ENCODE data around the gene HEXA.

Gene HEXA

GRCh38 chr15:72372361-72372760 is 3.5 kb downstream of the HEXA start:
- no peak for DNase-seq

- no peak for DNase-seq
Measured at GRCh38 chr15:72369964-72370363, 5.8 kb downstream of the HEXA start.

GRCh38 chr15:72368899-72369298 is 6.9 kb downstream of the HEXA start:
- DNase-seq: no peak

- DNase-seq: no peak
Measured at GRCh38 chr15:72368325-72368724, 7.5 kb downstream of the HEXA start.

- DNase-seq: no peak
Measured at GRCh38 chr15:72365844-72366243, 10.0 kb downstream of the HEXA start.

GRCh38 chr15:72361176-72361575 is 14.6 kb downstream of the HEXA start:
- no peak for DNase-seq

GRCh38 chr15:72358650-72359171 is 17.1 kb downstream of the HEXA start:
- DNase-seq: no peak

GRCh38 chr15:72358121-72358520 is 17.7 kb downstream of the HEXA start:
- no peak for DNase-seq

GRCh38 chr15:72354496-72354895 is 21.3 kb downstream of the HEXA start:
- DNase-seq: no peak

GRCh38 chr15:72353266-72353665 is 22.5 kb downstream of the HEXA start:
- DNase-seq: no peak

- DNase-seq: no peak
Measured at GRCh38 chr15:72345806-72346205, 30.0 kb downstream of the HEXA start.

- no peak for DNase-seq
Measured at GRCh38 chr15:72345280-72345679, 30.5 kb downstream of the HEXA start.

- DNase-seq: no peak
Measured at GRCh38 chr15:72344602-72345001, 31.2 kb downstream of the HEXA start.

GRCh38 chr15:72342385-72342784 is 33.4 kb downstream of the HEXA start:
- DNase-seq: peak; percentile 26

- DNase-seq: no peak
Measured at GRCh38 chr15:72341361-72341760, 34.5 kb downstream of the HEXA start.

- DNase-seq: no peak
Measured at GRCh38 chr15:72340366-72340765, 35.4 kb downstream of the HEXA start.

- DNase-seq: no peak
Measured at GRCh38 chr15:72339777-72340177, 36.0 kb downstream of the HEXA start.

- no peak for DNase-seq
Measured at GRCh38 chr15:72338617-72339321, 37.0 kb downstream of the HEXA start.

GRCh38 chr15:72338148-72338547 is 37.7 kb downstream of the HEXA start:
- no peak for DNase-seq

- DNase-seq: no peak
Measured at GRCh38 chr15:72334842-72335241, 41.0 kb downstream of the HEXA start.

GRCh38 chr15:72331021-72331420 is 44.8 kb downstream of the HEXA start:
- no peak for DNase-seq

- no peak for DNase-seq
Measured at GRCh38 chr15:72323752-72324151, 52.1 kb downstream of the HEXA start.

GRCh38 chr15:72319985-72320671 is 55.7 kb downstream of the HEXA start, which contains the start of gene CELF6:
Gene CELF6 (minus strand): TSS chr15:72320157. CDS start chr15:72319874, 283 bp downstream.
- peak; percentile 94 for DNase-seq

- no peak for DNase-seq
Measured at GRCh38 chr15:72319360-72319984, 56.3 kb downstream of the HEXA start.

Measured in NCI-H1436 (cell line).